Airway epithelial cell (primary cell): Measurements from ENCODE around the gene STARD13. TPM values are rescaled to one million over a fixed set of nuclear protein-coding genes. Genes with fewer than 3 reads are reported as not detected.

Experiments
- total RNA-seq: library from RNA; depleted of rRNA; stranded (reverse); fragments of >200 nt; gene quantifications from 2 replicates; pipeline ENCODE4 v1.2.3, GENCODE V29; 2015

STARD13 gene
- 3.0 and 4.1 TPM in 2 replicates for total RNA-seq

GRCh38 chr13:33285420-33286124 is at the start of gene STARD13:
Gene STARD13 (minus strand): TSS chr13:33285755. CDS start chr13:33285638, 117 bp downstream.

